ENCODE measurements around the gene ARHGEF28.

Gene ARHGEF28

GRCh38 chr5:73867345-73868335, 241.6 kb downstream of the ARHGEF28 start:
- no peak for DNase-seq

DNA sequence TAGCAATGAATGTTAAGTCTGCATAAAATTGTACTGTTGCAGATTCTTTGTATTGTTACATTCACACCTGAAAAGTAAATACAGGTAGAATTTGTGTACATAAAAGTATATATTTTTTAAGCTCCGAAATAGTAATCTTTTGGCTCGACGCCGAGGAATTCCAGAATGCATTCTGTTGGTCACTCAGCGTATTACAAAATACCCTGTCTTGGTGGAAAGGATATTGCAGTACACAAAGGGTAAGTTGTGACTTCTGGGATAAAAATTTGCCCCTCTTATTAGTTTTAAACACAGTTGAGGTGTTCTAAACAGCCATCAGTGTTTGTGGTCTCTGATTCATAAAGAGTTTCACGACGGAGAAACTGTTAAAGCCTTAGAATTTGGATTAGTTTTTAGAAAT, 257.6 kb downstream of the ARHGEF28 start:
- DNase-seq, result no peak

DNA sequence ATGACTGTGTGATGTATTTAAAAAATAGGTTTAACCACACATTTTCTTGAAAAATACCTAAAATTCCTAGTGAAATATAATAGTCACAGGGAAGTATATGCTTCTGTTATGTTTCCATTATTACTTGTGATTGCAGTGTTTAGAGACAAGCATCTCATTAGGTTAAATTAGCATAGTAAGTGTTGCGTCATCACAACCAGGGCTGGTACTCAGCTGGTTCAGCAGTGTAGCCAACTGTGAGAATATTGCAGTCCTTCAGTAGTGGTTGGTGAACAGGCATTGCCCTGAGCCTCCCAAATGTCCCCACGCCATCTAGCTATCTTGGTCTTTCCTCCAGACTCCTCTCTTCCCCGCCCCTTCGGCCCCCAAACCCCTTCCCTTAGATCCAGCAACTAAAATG, 261.7 kb downstream of the ARHGEF28 start:
- DNase-seq, result no peak

DNA sequence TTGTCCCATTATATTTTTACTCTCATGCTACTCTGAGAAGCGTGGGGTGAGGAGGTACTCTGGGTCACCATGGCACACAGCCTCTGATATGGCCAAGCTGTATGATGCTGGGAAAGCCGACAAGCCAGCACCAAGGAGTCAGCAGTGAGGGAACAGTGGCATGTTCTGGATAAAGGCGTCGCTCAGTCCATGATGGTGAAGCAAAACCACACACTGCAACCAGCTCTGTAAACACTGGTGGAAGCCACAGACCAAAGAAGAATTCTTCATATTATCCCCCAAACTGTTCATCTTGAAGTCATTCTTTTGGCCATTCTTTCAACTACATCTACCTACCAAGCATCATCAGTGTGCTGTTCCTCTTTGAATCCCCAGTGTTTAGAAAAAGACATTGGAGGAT, 264.6 kb downstream of the ARHGEF28 start:
- no peak for DNase-seq

- DNase-seq, result no peak
Measured at GRCh38 chr5:73892218-73892617, 266.2 kb downstream of the ARHGEF28 start.

- no peak for DNase-seq
Measured at GRCh38 chr5:73892806-73893205, 266.8 kb downstream of the ARHGEF28 start.

DNA sequence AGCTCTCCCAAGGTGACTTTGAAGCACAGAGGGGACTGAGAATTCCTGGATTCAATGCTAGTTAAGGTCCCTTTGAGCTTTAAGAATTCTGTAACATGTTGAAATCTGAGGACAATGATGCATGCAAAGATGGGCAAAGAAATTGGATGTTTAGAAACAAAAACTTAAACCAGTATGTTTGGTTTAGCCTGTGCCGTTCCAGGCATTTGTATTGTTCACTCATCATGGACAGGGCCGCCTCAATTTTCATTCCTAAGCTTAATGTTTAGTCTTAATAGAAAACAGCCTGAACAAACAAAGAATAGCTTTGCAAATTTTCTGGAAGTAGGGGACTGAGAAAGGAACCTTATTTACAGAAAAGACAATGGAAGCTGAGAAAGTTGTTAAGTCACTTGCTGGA, 267.8 kb downstream of the ARHGEF28 start:
- no peak for DNase-seq

GRCh38 chr5:73894860-73895259, 268.9 kb downstream of the ARHGEF28 start:
- DNase-seq, result no peak

- no peak for DNase-seq
Measured at GRCh38 chr5:73895471-73895870, 269.5 kb downstream of the ARHGEF28 start.

DNA sequence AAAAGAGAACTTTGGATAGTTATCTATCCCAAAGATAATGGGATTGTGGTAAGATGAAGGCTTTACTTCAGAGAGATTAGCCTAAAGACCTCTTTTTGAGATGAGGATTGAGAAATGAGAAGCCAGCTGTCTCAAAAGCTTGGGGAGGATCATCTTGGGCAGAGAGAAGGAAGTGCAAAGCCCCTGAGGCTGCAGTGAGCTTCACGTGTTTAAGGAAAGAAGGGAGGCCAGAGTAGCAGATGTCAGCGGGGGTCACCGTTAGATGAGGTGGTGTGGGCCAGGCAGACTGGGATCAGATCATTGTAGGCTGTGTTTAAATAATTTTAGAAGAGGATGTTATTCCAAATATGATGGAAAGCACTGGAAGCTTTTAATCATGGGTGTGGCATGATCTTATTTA, 270.1 kb downstream of the ARHGEF28 start:
- DNase-seq, result no peak

DNA sequence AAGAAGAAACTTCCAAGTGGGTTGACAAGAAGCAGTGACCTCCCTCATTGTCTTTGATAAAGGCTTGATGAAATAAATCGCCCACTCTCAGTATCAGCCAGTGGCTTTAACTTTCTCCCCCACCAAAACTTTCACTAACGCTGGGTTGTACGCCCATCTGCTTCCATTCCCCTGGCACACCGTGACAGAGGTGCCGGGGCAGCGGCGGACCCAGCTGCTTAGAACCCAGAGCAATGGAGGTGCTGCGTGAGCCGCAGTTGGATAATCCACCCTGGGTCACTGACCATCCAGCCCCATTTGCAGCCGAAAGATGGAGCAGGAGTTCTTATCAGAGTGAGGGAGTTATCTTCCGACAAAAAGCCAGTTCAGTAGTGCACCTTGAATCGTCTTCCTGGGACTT, 270.7 kb downstream of the ARHGEF28 start:
- DNase-seq, result no peak

GRCh38 chr5:73897893-73898292, 271.9 kb downstream of the ARHGEF28 start:
- DNase-seq, result no peak

DNA sequence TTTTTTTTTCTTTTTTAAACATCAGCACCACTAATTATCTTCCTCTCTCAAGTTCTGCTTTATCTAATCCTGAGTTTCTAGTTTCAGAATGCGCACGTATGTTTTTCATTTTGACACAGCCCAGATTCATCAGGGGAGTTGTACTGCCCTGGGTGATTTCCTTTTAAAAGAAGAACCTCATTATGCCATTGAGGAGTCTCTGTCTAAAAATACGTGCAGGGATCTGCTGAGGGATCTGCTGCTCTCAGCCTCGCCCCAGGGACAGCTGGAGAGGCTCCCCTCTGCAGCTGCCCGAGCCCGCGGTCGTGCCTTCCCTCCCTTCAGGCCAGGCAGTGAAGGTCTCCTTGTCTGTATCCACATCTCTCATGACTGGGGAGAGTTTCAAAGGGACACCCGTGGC, 273.1 kb downstream of the ARHGEF28 start:
- DNase-seq, result peak; percentile 48

- no peak for DNase-seq
Measured at GRCh38 chr5:73899916-73900315, 273.9 kb downstream of the ARHGEF28 start.

DNA sequence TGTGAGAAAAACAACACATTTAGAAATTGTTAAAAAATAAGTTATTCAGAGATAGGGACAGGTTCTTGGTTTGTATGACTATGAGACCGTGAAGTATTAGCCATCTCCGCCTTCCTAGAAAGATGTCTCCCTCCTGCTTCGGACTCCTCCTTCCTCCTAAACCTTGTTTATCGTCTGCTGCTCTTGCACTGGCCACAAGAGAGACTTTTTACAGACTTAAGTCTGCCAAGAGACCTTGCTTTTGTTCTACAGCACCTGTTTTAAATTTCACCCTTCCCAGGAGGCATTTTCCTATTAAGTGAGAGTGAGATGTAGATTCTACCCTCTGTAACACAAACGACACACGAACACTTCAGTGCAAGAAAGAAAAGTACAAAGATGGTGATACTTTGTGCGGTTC, 274.6 kb downstream of the ARHGEF28 start:
- no peak for DNase-seq

GRCh38 chr5:73901043-73901442, 275.0 kb downstream of the ARHGEF28 start:
- DNase-seq, result no peak

- no peak for DNase-seq
Measured at GRCh38 chr5:73901455-73901854, 275.5 kb downstream of the ARHGEF28 start.

DNA sequence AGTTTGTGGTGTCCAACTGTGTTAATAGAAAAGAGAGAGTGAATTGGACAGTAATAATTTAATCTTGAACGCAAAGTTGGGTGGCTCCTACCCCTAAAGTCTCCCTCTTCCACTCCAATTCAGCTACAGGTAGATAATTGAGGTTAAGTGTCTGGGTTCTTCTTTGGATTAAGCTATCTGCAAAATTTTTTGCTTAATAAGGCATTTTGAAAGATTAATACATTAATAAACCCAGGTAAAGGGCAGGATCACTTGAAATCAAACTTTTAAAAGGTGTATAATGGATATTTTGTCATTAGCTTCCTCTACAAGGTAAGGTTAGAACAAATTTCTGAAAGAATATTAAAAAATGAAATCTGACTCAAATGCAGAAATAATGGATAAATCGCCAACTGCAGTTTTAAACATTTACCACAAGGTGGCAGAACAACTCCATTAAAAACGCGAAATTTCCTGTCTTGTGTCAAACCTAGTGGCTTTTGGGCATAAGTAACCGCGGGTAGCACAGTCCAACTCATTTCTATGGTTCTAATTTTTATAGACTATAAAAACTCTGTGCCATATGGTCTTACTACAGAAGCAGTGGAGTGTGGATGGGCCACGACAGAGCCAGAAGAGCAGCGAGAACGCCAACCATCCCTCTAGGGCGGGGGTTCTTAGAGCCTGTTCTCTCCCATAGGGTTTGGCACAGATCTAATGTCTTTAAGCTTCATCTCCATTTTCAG, 276.5 kb downstream of the ARHGEF28 start:
- DNase-seq, result peak; percentile 66

GRCh38 chr5:73903169-73903568, 277.2 kb downstream of the ARHGEF28 start:
- DNase-seq, result no peak

DNA sequence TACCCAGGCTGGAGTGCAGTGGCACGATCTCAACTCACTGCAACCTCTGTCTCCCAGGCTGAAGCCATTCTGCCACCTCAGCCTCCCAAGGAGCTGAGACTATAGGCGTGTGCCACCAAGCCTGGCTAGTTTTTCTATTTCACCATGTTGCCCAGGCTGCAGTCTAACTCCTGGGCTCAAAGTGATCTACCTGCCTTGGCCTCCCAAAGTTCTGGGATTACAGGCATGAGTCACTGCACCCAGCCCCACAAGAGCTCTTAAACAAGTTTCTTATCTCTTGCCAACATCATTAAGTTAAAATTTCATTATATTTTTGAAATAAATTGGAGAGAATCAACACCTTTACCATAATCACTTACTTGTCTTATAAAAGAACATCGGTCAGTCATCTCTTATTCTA, 280.3 kb downstream of the ARHGEF28 start:
- no peak for DNase-seq

- no peak for DNase-seq
Measured at GRCh38 chr5:73907164-73907563, 281.2 kb downstream of the ARHGEF28 start.

GRCh38 chr5:73908395-73908794, 282.4 kb downstream of the ARHGEF28 start:
- DNase-seq, result no peak

DNA sequence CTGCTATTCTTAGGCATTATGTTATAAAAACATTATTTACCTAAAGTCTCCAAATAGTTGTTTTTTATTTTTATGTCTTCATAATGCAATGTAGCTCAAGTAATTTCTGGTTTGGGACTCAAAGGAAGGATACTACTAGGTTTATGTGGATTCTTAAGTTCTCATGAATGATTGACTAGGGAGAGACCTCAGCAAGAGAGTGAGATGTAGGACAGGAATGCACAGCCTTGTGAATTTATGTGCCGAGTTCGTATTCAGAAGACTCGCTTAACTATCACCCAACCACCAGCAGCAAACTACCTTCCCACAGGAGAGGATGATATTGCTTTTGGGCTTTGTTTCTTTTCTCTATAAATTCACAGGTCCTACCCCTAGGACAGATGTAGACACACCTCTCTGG, 282.9 kb downstream of the ARHGEF28 start:
- DNase-seq, result no peak

- DNase-seq, result no peak
Measured at GRCh38 chr5:73909474-73909873, 283.5 kb downstream of the ARHGEF28 start.

Measured in suppressor macrophage treated with lipopolysaccharide for 4 hours (primary cell).